NCI-H2081 treated with DMSO at 0.1 percent for 48 hours (cell line): ENCODE measurements around the gene B9D2.
"Not testable (repeated sequence)": the region's sequence is repeated elsewhere in the genome, so short reads cannot be mapped to it uniquely, and the experiment has no call there.

Source experiments
- DNase-seq: peaks from one replicate; lab custom pipeline; 2025; lab: John Stamatoyannopoulos, UW

Gene B9D2

DNA sequence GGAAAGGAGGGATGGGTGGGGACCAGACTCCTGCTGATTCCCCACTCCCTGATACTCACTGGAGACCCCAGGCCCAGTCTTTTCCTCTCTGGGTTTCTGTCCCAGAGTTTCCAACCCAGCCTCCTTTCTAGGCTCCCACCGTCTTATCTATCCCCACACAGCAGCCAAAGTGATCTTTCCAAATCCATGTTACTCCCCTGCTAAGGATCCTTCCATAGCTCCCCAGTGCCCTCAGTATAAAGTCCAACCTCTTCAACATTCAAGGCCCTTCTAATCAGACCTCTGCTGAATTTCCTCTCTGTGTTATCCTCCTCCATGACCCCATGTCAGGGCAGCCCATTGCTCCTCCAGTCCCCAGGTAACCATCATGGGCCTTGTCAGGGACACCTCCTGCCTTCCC, 8.9 kb downstream of the B9D2 start:
- DNase-seq, result no peak

DNA sequence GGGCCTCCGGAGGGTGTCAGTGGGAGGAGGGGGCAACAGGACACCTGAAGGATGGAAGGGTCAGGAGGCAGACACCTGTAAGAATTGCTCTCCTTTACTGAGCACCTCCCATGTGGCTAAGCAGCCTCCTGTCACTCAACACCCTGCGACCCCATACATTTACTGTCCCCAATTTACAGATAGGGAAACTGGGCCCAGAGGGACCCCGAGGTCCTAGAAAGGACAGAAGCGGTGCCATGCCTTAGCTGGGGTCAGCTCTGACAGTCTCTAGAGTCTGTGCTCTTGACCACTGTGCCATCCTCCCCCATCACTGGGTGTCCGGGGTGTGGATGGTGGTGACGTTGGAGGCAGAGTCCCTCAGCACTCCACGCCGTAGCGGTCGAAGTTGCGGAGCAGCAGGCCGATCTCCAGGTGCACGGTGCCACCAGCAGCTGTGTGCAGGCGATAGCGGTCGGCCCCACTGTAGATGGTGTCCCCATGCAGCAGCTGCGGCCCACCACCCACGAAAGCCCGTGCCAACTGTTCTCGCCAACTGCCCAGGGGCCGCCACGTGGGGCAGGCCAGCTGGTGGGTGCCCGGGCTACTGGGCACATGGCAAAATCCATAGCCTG, 9.5 kb downstream of the B9D2 start:
- DNase-seq, result no peak

DNA sequence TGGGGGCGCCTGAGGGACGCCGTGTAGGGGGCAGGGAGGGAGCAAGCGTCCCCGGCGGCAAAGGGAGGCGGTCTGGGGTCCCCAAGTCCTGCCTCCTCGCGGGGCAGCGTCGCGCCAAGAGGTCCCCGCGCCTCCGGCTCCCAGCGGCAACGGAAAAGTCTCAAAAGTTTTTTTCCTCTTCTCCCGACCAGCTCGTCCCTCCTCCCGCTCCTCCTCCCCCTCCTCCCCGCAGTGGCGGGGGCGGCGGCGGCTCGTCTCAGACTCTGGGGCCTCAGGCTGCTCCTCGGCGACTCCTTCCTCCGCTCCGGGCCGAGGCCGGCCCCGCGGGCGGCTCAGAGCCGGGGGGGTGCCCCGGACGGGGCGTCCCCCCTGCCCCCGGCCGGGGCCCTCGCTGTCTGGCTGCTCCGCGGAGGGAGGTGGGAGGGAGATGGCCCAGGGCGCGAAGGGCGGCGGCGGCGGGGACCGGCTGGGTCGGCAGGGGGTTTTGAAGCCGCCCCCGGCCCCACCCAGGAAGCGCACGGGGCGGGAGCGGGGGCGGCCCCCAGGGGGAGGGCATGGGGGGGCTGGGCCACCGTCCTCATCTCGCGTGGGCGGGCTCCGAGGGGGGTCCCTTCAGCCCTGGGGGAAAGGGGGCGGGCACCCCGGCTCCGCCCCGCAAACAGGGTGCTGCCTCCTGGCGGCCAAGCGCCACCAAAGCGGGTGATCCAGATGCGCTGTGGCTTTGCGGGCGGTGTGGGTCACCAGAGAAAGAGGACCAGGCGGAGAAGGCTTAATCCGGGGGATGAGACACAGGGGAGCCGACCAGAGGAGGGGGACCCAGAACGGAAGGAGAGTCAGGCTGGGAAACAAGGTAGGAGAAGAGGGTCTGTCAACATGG, 10.2 kb downstream of the B9D2 start, which contains the start of gene TGFB1:
Gene TGFB1, minus strand, starts transcription at position 457 of the 877 bp plus-strand sequence. CDS start 878 bp downstream, outside the sequence.
- DNase-seq, result no peak

DNA sequence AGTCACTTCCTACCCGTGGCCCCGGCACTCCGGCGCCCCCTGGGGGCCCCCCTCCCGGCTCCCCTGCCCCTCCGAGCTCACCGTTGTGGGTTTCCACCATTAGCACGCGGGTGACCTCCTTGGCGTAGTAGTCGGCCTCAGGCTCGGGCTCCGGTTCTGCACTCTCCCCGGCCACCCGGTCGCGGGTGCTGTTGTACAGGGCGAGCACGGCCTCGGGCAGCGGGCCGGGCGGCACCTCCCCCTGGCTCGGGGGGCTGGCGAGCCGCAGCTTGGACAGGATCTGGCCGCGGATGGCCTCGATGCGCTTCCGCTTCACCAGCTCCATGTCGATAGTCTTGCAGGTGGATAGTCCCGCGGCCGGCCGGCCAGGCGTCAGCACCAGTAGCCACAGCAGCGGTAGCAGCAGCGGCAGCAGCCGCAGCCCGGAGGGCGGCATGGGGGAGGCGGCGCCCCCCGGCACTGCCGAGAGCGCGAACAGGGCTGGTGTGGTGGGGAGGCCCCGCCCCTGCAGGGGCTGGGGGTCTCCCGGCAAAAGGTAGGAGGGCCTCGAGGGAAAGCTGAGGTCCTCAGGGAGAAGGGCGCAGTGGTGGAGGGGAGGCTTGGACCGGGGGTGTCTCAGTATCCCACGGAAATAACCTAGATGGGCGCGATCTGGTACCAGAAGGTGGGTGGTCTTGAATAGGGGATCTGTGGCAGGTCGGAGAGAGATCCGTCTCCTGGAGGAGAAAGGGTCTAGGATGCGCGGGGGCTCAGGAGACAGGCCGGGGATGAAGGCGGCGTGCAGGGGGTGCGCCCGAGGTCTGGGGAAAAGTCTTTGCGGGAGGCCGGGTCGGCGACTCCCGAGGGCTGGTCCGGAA, 11.1 kb downstream of the B9D2 start:
- DNase-seq, result no peak

DNA sequence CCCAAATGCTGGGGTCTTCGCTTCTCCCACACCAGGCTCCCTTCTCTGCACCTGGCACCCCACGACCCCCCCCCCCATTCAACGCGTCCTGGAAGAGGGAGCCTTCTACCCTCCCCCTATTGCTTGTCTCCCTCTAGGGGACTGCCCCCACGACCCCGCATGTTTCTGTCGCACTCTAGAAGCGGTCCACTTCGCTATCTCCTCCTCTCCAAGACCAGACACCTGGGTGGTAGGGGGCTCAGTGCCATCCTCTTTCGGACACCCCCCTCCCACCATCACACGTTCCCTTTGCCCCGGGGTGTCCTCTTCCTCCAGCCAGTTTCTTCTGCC, 11.7 kb downstream of the B9D2 start:
- no peak for DNase-seq

DNA sequence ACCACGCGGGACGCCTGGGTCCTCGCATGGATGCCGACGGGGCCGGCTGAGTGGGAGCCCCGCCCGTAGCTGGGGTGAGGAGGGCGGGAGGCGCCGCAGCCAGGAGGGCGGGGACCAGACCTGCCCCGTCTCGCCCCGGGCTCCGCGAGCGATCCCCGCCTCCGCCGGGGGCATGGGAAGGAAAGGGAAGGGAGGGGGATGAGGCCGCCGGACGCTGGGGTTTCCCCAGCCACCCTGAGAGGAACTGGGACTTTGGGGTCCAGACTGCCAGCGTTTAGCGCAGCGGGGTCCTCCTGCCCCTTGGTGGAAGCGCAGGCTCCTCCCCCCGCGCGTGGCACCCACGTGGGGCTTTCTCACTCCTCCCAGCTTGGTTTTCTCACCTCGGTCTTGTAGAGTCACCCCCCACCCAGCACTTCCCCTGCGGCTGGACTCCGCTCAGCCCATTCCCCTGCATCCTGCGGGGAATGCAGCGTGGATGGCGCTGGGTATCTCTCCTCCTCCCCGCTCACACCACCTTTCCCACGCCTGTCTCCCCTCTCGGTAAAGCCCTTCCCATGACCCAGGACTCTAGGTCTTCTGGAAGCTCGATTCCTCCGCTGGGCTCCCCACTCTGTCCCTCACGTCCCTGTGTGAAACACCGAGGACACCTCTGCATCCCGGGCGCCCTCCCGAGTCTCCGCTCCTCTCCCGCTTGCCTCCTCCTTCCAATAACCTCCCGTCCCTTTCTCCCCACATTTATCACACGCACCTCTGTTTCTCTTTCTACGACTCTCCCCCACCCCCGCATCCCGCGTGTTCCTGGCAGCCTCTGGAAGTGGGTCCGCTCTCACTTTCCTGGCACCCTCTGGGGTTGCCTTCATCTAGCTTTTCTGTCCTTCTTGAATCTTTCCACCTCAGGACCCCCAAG, 12.4 kb downstream of the B9D2 start:
- no peak for DNase-seq

DNA sequence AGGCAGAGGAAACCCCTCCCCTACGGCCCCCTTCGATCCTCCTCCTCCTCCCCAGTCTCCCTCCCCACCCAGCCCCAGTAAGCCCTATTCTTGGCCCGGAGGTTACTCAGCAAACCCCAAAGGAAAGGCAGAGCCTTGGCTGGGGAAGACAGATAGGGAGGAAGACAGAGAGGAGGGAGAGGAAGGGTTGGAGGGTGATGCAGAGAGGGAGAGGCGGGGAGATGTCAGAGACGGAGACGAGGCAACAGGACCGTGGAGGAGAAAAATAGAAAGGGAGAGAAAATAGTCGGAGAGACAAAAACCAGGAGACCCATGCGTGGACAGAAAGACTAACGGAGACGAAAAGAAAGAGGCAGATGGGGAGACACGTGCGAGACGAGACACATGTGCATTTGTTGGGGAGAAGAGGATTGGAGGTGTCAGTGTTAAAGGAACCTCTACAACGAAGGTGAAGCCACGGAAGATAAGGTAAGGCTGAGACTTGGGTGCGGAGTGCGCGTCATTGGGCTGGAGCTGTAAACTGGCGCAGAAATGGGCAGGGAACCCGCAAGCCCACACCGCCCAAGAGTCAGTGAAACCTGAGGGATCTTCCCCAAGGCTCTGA, 13.1 kb downstream of the B9D2 start:
- DNase-seq, result no peak

DNA sequence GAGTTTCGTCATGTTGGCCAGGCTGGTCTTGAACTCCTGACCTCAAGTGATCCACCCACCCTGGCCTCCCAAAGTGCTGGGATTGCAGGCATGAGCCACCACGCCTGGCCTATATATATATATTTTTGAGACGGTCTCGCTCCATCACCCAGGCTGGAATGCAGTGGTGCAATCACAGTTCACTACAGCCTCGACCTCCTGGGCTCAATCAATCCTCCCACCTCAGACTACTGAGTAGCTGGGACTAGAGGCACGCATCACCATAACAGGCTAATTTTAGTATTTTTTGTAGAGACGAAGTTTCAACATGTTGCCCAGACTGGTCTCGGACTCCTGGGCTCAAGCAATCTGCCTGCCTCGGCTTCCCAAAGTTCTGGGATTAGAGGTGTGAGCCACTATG, 17.0 kb downstream of the B9D2 start:
- DNase-seq, result not testable (repeated sequence)

DNA sequence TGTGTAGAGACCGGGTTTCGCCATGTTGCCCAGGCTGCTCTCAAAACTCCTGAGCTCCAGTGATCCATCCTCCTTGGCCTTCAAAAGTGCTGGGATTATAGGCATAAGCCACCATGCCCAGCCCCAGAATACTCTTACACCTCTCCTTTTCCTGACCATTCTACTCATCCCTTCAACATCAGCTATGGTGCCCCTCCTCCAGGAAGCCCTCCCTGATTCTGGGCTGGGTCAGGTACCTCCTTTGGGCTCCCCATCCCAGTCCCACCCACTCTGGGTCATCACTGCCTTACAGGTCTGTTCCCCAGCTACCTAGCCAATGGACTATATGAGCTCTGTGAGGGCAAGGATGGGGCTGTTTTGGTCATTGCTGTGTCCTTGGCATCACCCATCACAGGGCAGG, 19.8 kb downstream of the B9D2 start:
- DNase-seq, result no peak

DNA sequence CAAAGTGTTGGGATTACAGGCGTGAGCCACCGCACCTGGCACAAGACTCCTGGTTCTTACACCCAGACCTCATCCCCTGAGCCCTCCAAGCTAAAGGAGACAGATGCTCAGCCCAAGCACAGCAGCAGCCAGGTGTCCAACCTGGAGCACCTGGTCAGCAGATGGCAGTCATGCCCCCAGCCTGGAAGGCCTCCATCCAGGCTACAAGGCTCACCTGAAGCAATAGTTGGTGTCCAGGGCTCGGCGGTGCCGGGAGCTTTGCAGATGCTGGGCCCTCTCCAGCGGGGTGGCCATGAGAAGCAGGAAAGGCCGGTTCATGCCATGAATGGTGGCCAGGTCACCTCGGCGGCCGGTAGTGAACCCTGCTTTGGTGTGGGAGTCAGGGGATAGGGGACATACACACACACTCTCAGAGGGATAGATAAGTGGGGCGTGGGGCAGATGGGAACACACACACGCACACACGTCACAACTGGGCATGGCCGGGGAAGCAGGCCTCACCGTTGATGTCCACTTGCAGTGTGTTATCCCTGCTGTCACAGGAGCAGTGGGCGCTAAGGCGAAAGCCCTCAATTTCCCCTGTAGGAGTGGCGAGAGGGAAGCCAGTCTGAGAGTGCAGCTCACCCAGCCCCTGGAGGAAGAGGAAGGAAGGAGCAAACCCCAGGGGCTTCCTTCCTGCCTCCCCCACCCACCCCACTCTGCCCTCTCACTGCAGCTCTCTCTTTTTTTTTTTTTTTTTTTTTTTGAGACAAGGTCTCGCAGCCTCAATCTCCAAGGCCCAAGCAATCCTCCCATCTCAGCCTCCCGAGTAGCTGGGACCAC, 22.1 kb downstream of the B9D2 start:
- no peak for DNase-seq

DNA sequence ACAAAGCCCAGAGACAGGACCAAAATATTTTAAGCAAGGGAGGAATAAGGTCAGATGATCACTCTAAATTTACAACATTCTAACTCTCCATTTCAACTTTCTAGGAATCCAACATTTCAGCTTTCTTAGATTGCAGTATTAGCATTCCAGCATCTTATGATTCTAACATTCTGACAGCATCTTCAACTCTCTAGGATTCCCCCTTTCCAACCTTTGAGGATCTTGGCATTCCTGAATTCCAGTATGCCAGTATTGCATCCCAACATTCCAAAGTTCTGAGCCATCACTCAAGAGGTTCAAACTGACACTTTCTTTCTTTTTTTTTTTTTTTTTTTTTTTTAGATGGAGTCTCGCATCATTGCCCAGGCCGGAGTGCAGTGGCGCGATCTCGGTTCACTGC, 24.0 kb downstream of the B9D2 start:
- DNase-seq, result no peak

DNA sequence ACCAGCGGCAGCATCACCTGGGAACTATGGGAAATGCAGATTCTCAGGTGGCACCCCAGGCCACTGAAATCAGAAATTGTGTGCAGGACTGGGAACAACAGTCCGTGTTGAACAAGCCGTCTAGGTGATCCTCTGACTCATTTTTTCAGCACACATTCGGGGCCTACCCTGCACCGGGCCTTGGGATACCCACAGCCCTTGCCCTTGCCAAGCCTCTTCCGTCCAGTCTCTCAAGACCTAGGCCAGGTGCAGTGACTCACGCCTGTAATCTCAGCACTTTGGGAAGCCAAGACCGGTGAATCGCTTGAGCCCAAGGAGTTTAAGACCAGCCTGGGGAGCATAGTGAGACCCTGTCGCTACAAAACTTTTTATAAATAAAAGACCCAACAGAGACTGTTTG, 28.5 kb downstream of the B9D2 start:
- DNase-seq, result no peak

DNA sequence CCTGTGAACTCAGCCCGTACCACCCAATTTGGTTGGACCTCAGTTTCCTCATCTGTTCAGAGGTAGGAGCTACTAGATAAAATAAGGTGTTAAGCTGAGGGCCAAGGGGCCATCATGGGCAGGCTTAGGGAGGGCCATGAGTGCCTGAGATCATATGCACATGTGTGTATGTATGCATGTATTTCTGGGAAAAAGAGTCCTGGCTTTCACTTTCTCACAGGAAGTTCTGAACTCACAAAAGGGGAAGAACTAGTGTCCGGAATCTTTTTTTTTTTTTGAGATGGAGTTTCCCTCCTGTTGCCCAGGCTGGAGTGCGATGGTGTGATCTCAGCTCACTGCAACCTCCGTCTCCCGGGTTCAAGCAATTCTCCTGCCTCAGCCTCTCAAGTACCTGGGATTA, 29.2 kb downstream of the B9D2 start:
- no peak for DNase-seq

DNA sequence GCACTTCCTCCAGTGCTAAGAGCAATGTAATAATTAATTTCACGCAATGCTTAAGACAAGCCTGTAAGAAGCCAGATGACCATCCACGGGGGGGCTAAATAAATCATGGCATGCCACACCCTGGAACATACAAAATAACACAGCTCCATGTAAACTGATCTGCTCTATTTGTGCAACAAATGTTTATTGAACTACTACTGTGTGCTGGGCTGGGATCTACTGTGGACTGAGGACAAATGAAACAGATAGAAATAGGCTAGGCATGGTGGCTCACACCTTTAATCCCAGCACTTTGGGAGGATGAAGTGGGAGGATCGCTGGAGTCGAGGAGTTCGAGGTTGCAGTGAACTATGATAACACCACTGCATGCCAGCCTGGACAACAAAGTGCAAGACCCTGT, 31.5 kb downstream of the B9D2 start:
- no peak for DNase-seq

DNA sequence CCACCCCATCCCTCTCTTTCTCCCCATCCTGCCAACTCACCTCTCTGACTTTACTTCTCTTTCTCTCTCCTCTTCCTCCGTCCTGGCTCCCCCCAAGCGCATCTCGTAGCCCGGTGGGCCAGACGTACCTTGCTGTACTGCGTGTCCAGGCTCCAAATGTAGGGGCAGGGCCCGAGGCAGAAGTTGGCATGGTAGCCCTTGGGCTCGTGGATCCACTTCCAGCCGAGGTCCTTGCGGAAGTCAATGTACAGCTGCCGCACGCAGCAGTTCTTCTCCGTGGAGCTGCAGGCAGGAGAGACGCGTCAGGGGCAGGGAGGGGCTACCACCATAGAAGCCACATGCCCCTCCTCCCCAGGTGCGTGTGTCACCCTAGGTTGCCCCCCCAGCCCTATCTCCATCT, 31.9 kb downstream of the B9D2 start:
- no peak for DNase-seq

DNA sequence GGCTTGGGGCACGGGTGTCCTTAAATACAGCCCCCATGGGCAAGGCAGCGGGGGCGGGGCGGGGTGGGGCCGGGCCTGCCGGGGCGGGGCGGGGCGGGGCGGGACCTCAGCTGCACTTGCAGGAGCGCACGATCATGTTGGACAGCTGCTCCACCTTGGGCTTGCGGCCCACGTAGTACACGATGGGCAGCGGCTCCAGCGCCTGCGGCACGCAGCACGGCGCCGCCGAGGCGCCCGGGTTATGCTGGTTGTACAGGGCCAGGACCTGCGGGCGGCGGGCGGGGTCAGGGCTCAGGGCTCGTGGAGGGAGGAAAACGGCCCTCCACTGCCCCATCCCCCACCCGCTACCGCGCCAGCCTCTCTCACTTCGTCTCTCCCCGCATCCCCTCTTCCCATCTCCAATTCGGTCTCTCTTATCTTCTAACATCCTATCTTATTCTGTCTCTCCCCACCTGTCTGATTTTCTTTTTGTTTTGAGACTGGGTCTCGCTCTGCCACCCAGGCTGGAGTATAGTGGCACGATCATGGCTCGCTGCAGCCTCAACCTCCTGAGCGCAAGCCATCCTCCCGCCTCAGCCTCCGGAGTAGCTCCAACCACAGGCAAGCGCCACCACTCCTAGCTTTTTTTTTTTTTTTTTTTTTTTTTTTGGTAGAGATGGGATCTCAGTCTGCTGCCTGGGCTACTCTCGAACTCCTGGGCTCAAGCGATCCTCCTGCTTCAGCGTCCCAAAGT, 32.8 kb downstream of the B9D2 start:
- DNase-seq, result no peak

DNA sequence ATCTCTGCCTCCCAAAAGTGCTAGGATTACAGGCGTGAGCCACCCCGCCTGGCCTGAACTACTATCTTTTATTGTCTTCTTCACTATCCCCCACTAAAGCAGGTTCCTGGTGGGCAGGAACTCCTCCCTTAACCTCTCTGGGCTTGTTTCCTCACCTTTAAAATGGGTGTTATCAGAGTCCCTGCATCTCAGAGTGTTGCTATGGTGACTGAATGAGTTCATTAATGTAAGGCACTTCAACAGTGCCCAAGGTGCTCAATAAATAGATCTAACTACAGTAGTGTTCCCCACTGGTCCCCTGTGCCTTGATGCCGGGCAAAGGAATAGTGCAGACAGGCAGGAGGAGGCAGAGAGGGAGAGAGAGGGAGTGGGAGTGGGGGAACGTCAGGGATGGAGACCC, 33.5 kb downstream of the B9D2 start:
- no peak for DNase-seq

DNA sequence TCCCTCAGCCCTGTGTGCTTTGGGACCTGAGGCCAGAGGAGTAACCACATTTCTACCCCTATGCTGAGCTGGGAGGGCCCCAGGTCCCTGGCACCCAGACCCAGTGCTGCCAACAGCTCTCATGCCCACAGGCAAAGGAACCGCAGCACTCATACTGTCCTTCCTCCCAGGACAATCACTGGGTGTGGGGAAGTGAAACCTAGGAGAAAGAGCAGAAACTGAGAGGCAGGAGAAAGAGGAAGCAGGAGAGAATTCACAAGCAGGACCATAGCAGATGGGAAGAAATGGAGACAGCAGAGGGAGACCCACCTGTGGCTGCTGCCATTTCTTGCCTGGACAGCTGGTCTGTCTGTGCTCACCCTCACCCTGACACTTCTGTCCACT, 35.1 kb downstream of the B9D2 start:
- no peak for DNase-seq

DNA sequence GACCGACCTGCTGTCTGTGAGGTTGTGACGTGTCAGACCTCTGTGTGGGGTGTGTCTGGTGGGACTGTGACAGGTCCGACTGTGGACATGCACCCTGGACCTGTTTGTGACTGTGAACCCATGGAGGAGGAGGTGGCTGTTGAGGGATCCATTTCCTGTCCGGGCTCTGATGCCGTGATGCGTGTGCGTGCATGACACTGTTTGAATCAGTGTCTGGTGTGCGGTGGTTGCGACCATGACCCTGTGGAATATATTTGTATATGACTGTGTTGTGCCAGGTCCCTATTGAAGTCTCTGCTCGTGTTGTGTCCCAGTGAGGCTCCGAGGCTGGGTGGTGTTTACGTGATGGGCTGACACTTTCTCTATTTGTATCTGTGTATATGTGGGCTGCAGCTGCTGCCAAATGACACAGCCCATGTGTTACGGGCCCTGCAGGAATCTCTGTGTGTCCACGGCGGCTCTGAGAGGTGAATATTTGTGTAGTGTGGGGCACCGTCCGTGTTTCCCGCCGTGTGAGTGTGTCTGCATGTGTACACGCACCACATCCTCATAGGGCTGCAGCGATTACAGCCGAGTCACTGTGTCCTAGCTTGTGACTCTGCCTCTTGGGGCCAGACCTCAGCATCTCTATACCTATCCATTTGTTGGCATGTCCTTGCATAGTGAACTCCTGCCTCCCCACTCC, 35.6 kb downstream of the B9D2 start:
- DNase-seq, result no peak
